ENCODE data around the gene HSPB7.

HSPB7 gene

GRCh38 chr1:15994081-15994480 lies 23.8 kb downstream of the HSPB7 start:
- Histone ChIP-seq H3K9me3 (ENCODE audit: low read depth, low read length) (no peaks in the 10 kb centered on the region), H3K27ac (no peak overlapping the region), H3K36me3 (ENCODE audit: insufficient read depth, low read length) (no peaks in the 10 kb centered on the region), H3K9ac (ENCODE audit: insufficient read length) (no peak overlapping the region), H3K4me3 (no peak overlapping the region)
- TF ChIP-seq EZH2 (IDR thresholded peaks at IDR 0.05) (no peak), FOXP2 (optimal IDR thresholded peaks at IDR 0.05; ENCODE audit: control extremely low read depth, extremely low read length, insufficient read depth) (no peak), POLR2AphosphoS5 (IDR thresholded peaks at IDR 0.05; ENCODE audit: borderline replicate concordance, low read depth, low read length) (no peak)
- DNase-seq (ENCODE audit: low read depth, low spot score), result no peak

DNA sequence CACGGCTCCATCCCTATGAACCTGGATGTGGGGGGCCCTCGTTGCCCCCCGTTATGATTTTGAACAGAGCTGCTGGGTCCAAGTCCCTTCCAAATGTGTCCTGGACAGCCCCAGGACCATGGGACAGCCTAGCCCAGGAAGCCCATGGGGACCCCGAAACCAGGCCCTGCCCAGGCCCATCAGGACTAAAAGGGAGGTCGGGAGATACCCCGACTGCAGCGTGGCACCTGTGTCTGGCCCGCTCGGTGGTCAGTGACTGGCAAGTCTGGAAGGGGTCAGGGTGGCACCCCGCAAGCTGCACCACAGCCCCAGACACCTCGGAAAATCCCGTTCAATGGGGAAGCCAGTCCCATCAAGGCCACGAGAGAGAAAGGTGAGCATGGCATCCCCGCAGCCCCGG lies 24.2 kb downstream of the HSPB7 start:
- no peaks in the 10 kb centered on the region for H3K36me3 ChIP-seq (ENCODE audit: insufficient read depth, low read length)
- TF ChIP-seq EZH2 (IDR thresholded peaks at IDR 0.05) (no peak), FOXP2 (optimal IDR thresholded peaks at IDR 0.05; ENCODE audit: control extremely low read depth, extremely low read length, insufficient read depth) (no peak), POLR2AphosphoS5 (IDR thresholded peaks at IDR 0.05; ENCODE audit: borderline replicate concordance, low read depth, low read length) (no peak)

DNA sequence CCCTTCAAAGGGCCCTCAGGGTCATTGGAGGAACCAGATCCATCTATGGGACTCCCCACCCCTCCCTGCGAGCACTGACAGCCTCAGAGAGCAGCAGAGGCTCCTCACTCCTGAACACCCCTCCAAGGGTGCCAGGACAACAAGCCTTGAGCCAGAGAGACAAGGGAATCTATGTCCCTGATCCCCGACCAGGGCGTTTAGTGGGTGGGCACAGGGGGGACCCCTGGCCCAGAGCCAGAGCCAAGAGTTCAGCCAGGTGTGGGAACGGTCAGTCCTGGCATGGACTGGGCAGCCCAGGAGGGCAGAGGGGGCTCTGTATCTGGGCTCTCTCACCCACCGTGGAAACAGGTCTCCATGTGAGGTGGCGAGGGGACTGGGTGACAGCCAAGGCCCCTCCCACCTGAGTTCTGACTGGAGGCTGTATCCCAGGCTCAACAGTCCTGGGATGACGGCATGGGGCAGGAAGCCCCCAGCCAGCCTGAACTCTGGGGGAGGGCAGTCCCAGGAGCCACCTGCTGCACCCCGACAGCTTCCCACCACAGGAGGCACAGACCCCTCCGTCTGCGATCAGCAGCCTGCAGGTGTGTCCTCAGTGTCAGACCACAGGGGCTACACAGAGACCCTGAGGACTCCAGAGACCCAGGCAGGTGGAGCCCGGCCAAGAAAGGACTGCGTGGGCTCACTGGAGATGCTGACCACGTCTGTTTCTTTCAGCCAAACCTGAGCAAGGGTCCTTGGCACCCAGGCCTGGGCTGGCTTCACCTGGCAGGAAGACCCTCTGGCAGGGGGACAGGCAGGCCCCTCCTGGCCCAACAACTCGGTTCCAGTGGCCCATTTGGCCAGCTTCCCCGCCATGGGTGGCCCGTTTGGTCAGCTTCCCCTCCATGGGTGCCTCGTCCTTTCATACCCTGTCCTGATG lies 25.0 kb downstream of the HSPB7 start:
- DNase-seq (ENCODE audit: low read depth, low spot score), result no peak
- no peaks in the 10 kb centered on the region for H3K9me3 ChIP-seq (ENCODE audit: low read depth, low read length)
- H3K9ac ChIP-seq (ENCODE audit: insufficient read length), result no peak overlapping the region
- no peak overlapping the region for H3K27ac ChIP-seq
- no peak for TF ChIP-seq FOXP2 (optimal IDR thresholded peaks at IDR 0.05; ENCODE audit: control extremely low read depth, extremely low read length, insufficient read depth)
- TF ChIP-seq POLR2AphosphoS5 (IDR thresholded peaks at IDR 0.05; ENCODE audit: borderline replicate concordance, low read depth, low read length), result no peak
- TF ChIP-seq EZH2 (IDR thresholded peaks at IDR 0.05), result no peak
- H3K36me3 ChIP-seq (ENCODE audit: insufficient read depth, low read length), result no peaks in the 10 kb centered on the region
- no peak overlapping the region for H3K4me3 ChIP-seq

More for the DNA sequence above, 24.2 kb downstream of the HSPB7 start:
- H3K9me3 ChIP-seq (ENCODE audit: low read depth, low read length), result no peaks in the 10 kb centered on the region
- H3K27ac ChIP-seq, result no peak overlapping the region
- DNase-seq (ENCODE audit: low read depth, low spot score), result no peak
- H3K9ac ChIP-seq (ENCODE audit: insufficient read length), result no peak overlapping the region
- no peak overlapping the region for H3K4me3 ChIP-seq

GRCh38 chr1:15992187-15992553 lies 25.7 kb downstream of the HSPB7 start:
- Histone ChIP-seq H3K27ac (no peak overlapping the region), H3K9me3 (ENCODE audit: low read depth, low read length) (no peaks in the 10 kb centered on the region)
- no peak for DNase-seq (ENCODE audit: low read depth, low spot score)

GRCh38 chr1:15991427-15992186 lies 26.2 kb downstream of the HSPB7 start:
- no peak for DNase-seq (ENCODE audit: low read depth, low spot score)
- no peaks in the 10 kb centered on the region for H3K36me3 ChIP-seq (ENCODE audit: insufficient read depth, low read length)
- no peak overlapping the region for H3K9ac ChIP-seq (ENCODE audit: insufficient read length)
- TF ChIP-seq FOXP2 (optimal IDR thresholded peaks at IDR 0.05; ENCODE audit: control extremely low read depth, extremely low read length, insufficient read depth), result no peak
- TF ChIP-seq POLR2AphosphoS5 (IDR thresholded peaks at IDR 0.05; ENCODE audit: borderline replicate concordance, low read depth, low read length), result no peak
- TF ChIP-seq EZH2 (IDR thresholded peaks at IDR 0.05), result no peak
- no peaks in the 10 kb centered on the region for H3K9me3 ChIP-seq (ENCODE audit: low read depth, low read length)
- H3K4me3 ChIP-seq, result no peak overlapping the region
- H3K27ac ChIP-seq, result no peak overlapping the region

More at GRCh38 chr1:15992187-15992553, 25.7 kb downstream of the HSPB7 start:
- no peak overlapping the region for H3K9ac ChIP-seq (ENCODE audit: insufficient read length)
- TF ChIP-seq EZH2 (IDR thresholded peaks at IDR 0.05) (no peak), FOXP2 (optimal IDR thresholded peaks at IDR 0.05; ENCODE audit: control extremely low read depth, extremely low read length, insufficient read depth) (no peak), POLR2AphosphoS5 (IDR thresholded peaks at IDR 0.05; ENCODE audit: borderline replicate concordance, low read depth, low read length) (no peak)
- H3K36me3 ChIP-seq (ENCODE audit: insufficient read depth, low read length), result no peaks in the 10 kb centered on the region
- no peak overlapping the region for H3K4me3 ChIP-seq

- DNase-seq (ENCODE audit: low read depth, low spot score), result no peak
- TF ChIP-seq POLR2AphosphoS5 (IDR thresholded peaks at IDR 0.05; ENCODE audit: borderline replicate concordance, low read depth, low read length) (no peak), EZH2 (IDR thresholded peaks at IDR 0.05) (no peak), FOXP2 (optimal IDR thresholded peaks at IDR 0.05; ENCODE audit: control extremely low read depth, extremely low read length, insufficient read depth) (no peak)
- Histone ChIP-seq H3K27ac (no peak overlapping the region), H3K4me3 (no peak overlapping the region), H3K9ac (ENCODE audit: insufficient read length) (no peak overlapping the region), H3K9me3 (ENCODE audit: low read depth, low read length) (no peaks in the 10 kb centered on the region), H3K36me3 (ENCODE audit: insufficient read depth, low read length) (no peaks in the 10 kb centered on the region)
Observed at GRCh38 chr1:15989776-15990175, 28.1 kb downstream of the HSPB7 start.

DNA sequence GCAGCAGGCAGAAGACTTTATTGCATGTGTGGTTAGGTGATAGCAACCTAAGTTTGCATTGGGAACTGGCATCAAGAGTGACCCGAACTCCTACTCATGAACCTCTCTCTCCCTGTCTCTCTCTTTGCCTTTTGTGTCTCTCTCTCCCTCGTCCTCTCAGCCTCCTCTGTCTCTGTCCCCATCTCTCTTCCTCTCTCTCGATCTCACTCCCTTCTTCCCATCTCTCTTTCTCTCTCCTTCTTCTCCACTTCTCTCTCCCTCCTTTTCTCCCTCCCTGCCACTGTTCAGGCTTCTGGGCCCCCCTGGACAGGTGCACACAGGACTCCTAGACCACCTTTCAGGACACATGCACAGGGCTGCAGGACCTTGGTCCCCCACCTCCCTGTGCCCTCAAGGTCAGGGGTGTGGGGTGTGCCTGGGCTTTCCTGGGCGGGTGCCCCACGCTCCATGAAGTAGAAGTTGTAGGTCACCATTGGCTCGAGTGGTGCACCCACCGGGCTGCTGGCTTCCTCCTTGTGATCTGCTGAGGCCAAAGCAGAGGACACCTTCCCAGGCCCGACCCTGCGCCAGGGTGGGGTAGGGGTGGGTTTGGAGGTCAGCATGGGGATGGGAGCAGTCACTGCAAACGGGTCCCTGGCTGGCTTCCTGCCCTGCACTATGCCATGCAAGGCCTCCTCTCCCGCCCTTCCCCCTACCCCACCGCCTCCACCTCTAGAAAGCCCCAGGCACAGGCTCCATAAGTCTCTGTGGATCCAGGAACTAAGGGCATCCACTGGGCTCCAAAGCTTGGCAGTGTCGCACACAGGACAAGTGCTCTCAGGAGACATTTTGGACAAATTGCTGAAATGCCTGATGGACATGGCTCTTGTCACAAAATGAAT lies 28.7 kb downstream of the HSPB7 start:
- TF ChIP-seq FOXP2 (optimal IDR thresholded peaks at IDR 0.05; ENCODE audit: control extremely low read depth, extremely low read length, insufficient read depth), result no peak
- no peak for TF ChIP-seq POLR2AphosphoS5 (IDR thresholded peaks at IDR 0.05; ENCODE audit: borderline replicate concordance, low read depth, low read length)
- no peak for TF ChIP-seq EZH2 (IDR thresholded peaks at IDR 0.05)

More for the DNA sequence above, 28.7 kb downstream of the HSPB7 start:
- Histone ChIP-seq H3K9ac (ENCODE audit: insufficient read length) (no peak overlapping the region), H3K27ac (no peak overlapping the region), H3K4me3 (no peak overlapping the region), H3K36me3 (ENCODE audit: insufficient read depth, low read length) (no peaks in the 10 kb centered on the region), H3K9me3 (ENCODE audit: low read depth, low read length) (no peaks in the 10 kb centered on the region)
- no peak for DNase-seq (ENCODE audit: low read depth, low spot score)
